A204.1 (cell line): ENCODE data around the gene SOD3.

ENCODE experiments used
- FAIRE-seq: peaks from 2 replicates; lab custom pipeline; 2012; peaks lifted over from hg19 to GRCh38; lab: Jason Lieb, UNC

The SOD3 gene

GRCh38 chr4:24794916-24795665 lies at the start of gene SOD3:
TSS of gene SOD3 (plus strand) at chr4:24795573. CDS start at chr4:24799522, 3,949 bp downstream.
- FAIRE-seq, result no peak

- FAIRE-seq, result no peak
These were observed 48.0 kb upstream of the SOD3 start for GRCh38 chr4:24747234-24747975.

- FAIRE-seq, result no peak
These were observed 47.4 kb upstream of the SOD3 start for GRCh38 chr4:24748023-24748422.

GRCh38 chr4:24748758-24749350 lies 46.5 kb upstream of the SOD3 start:
- FAIRE-seq, result no peak

- no peak for FAIRE-seq
These were observed 45.3 kb upstream of the SOD3 start for GRCh38 chr4:24750106-24750505.

- no peak for FAIRE-seq
These were observed 43.3 kb upstream of the SOD3 start for GRCh38 chr4:24751926-24752539.

GRCh38 chr4:24753519-24753918 lies 41.9 kb upstream of the SOD3 start:
- FAIRE-seq, result no peak

GRCh38 chr4:24754571-24754970 lies 40.8 kb upstream of the SOD3 start:
- no peak for FAIRE-seq

GRCh38 chr4:24763631-24764297 lies 31.6 kb upstream of the SOD3 start:
- FAIRE-seq, result no peak

- no peak for FAIRE-seq
These were observed 31.0 kb upstream of the SOD3 start for GRCh38 chr4:24764345-24764744.

- FAIRE-seq, result no peak
These were observed 29.9 kb upstream of the SOD3 start for GRCh38 chr4:24765376-24765988.

- no peak for FAIRE-seq
These were observed 27.4 kb upstream of the SOD3 start for GRCh38 chr4:24768006-24768405.

- FAIRE-seq, result no peak
These were observed 26.8 kb upstream of the SOD3 start for GRCh38 chr4:24768604-24769003.

- FAIRE-seq, result no peak
These were observed 25.8 kb upstream of the SOD3 start for GRCh38 chr4:24769571-24769970.

GRCh38 chr4:24770032-24770584 lies 25.3 kb upstream of the SOD3 start:
- FAIRE-seq, result no peak

- no peak for FAIRE-seq
These were observed 24.7 kb upstream of the SOD3 start for GRCh38 chr4:24770667-24771066.

- no peak for FAIRE-seq
These were observed 24.1 kb upstream of the SOD3 start for GRCh38 chr4:24771241-24771640.

GRCh38 chr4:24772061-24772705 lies 23.2 kb upstream of the SOD3 start:
- no peak for FAIRE-seq

GRCh38 chr4:24772952-24773351 lies 22.4 kb upstream of the SOD3 start:
- no peak for FAIRE-seq

- no peak for FAIRE-seq
These were observed 20.9 kb upstream of the SOD3 start for GRCh38 chr4:24774452-24774851.

GRCh38 chr4:24775032-24775605 lies 20.3 kb upstream of the SOD3 start:
- no peak for FAIRE-seq
